GM19455 (cell line): ENCODE results near the gene PALLD.

Experiments
- ATAC-seq: cut with Tn5 transposase; IDR thresholded peaks from one replicate; pipeline ENCODE4 v1.9.1; 2021; ENCODE audit not compliant: unreplicated experiment

The PALLD gene

DNA sequence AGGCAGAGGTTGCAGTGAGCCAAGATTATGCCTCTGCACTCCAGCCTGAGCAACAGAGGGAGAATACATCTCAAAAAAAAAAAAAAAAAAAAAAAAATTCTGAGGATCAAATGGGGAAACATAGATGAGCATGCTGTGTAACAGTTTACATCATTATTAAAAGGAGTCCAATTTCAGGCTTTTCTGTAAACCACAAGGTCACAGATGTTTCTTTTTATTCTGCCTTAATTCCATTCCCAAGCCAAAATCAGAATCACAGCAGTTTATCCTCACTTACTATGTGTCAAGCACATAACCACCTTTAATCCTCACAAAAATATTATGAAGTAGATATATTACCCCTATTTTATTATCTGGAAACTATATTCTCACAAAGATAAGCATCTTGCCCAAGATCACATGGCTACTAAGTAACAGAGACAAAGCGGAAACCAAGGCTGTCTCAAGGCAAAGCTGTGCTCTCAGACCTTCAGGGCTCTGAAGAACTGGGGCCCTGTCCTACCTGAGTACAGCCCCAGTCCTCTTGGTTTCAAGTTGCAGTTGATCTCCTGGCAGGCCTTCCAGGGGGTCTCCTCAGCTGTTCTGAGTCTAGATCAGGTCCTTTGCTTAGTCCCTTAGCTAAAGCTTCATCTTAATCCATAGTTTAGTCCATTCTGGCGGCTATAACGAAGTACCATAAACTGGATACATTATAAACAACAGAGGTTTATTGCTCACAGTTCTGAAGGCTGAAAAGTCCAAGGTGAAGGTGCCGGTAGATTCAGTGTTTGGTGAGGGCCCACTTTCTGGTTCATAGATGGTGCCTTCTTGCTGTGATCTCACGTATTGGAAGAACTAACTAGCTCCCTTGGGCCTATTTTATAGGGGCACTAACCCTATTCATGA, 141.3 kb downstream of the PALLD start:
- ATAC-seq = no peak

DNA sequence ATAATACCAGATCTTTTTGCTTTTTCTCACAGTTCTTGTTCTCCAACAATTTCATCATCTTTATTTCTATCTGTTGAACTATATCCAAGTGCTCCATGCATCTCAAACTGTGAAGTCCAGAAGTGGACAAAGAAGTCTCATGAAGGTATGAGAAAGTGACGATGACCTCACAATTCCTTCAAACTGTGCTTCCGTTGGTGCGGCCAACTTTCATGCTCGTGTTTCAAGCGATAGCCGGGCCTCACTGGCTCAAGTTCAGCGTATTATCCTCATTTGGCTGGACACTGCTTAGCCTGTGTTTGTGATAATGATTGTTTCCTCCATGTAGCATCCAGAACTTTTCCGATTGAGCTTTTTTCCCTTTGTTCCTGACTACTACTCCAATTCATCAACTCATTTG, 143.1 kb downstream of the PALLD start:
- ATAC-seq = no peak

DNA sequence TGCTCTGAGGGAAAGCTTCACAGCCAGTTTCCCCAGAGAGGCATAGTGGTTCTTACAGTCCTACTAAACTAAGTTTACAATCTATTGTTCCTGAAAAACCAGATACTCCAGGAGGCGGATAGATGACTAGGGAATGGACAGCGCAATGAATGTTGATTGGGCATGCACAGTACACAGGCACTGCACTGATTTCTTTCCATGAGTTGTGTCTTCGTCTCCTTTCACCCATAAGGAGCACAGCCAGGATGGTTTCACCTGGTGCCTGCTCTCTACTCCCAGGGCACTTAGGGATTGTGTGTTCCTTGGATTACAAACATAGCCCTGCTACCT, 144.9 kb downstream of the PALLD start:
- no peak for ATAC-seq

DNA sequence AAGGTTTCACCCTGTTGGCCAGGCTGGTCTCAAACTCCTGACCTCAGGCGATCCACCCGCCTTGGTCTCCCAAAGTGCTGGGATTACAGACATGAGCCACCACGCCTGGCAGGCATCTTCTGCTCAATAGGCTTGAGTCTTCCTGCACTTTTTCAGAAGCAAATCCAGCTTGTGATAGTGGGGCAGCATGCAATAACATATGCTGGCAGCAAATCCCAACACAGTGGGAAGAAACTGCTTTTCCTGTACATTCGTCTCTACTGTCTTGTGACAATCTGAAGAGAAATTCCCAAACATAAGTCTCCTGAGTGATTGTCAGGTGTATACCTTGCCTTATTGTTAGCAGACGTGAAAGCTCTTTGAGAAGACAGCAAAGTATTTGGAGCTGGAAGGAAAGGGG, 145.7 kb downstream of the PALLD start:
- ATAC-seq = no peak

DNA sequence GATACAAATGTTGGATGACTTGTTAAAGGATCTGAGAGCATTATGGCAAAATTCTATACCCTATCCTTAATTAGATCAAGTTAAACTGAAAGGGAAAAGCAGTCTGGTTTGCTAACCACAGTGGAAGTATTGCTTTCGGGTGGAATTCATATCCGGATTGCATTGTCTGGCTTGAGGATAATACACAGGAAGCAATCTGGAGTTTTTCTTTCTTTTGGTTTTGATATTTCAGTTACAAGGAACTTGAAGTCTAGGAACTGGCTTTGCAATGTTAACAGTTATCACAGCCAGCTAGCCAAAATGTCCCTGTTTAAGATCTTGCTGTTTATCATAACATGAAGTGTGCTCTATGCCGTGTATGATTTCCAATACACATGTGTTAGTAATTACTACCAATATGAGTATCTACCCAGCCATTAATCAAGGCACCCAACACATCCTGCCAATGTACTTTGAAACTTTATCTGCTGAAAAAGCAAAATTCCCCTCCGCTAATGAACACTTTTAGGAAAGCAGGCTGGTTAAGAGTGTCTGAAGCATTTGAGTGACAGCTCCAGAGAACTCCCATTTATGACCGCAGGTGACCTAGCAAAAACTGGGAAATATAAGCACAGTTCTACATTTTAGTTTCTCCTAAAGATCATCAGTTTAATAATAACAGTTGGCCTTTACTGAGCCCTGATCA, 146.4 kb downstream of the PALLD start:
- no peak for ATAC-seq

DNA sequence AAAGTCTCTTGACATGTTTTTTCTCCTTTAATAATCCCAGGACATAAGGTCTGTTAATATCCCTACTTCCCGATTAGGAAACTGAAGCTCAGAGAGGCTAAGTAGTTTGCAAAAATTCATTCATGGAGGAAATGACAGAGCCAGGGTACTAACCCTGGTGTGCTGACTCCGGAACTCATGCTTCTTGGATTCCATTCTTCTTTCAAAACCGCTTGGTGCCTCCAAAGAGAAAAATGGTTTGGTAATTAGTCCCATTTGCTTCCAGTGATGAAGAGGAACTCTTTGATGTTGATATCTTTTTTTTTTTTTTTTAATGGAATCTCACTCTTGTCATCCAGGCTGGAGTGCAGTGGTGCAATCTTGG, 146.9 kb downstream of the PALLD start:
- no peak for ATAC-seq

DNA sequence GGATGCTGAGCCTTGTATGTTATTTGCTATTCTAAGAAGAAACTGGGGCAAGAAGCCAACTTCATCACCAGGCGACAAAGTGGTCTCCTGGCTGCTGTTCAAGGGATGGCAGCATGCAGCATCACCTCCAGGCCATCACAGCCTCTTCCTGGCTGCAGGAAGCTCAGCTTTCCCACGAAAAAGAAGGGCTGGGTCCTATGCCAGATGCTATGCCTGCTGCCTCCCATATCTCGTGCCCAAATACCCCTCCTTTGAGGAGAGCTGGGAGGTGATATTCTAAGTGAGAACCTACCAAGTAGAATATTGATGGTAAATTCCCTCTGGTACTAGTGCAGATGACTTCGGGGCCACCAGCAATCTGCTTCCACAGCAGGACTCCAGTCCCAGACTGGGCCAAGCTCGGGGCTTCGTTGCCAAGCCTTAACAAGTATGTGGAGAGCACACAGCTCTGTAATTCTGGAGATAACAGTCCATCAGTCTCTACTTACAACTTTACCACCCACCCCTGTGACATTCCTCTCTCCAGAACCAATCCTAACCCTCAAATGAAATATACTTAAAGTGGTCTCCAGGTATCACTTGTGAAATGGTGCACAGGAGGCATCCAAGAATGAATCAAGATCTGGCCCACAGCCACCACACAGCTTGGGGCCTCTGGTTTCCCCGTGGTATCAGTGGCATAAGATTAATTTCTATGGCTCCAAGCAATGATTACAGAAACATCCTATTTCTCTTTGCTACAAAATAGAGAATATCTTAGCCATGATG, 149.3 kb downstream of the PALLD start:
- ATAC-seq = no peak

DNA sequence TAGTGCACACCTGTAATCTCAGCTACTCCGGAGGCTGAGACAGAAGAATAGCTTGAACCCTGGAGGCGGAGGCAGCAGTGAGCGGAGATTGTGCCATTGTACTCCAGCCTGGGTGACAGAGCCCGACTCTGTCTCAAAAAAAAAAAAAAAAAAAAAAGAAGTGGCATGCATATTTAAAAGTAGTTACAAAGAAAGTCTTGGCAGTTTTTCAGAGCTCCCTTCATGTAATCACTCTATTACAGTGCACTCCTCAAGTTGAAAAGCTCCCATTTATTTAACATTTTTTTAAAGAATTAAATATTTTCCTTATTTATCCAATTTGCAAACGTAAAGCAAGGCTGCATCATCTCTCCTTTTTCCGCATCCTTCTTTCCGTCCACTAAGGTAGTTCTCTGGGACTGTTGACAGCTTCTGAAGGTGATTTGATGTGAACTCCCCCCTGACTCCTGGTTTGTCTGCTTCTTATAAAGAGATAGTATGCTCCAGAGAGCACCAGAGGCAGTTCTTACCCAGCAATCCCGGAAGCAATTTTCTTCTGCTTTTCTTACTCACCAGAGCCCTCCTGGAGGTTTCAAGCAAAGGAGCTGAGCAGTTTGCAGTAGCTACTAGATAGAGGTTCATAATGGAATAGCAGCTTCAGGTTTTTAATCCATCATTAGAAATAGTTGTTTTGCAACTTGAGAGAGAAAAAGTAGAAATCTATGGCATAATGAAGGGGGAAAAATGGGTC, 151.0 kb downstream of the PALLD start:
- no peak for ATAC-seq

DNA sequence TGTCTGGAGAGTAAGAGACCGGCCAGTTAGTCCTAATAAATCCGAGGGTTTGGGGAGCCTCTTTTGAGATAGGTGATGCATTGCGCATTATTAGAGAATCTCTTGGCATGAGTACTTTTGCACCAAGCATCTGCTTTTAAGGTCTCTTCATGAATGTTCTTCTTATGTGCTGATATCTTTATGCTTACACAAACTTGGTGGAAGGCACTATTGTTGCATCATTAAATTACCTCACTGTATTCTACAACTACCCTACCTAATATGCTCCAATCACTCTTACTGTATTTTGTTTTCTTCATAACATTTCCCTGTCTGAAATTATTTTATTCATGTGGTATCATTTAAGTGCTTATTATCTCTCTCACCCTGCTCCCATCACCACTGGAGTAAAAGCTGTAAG, 151.6 kb downstream of the PALLD start:
- ATAC-seq = no peak

DNA sequence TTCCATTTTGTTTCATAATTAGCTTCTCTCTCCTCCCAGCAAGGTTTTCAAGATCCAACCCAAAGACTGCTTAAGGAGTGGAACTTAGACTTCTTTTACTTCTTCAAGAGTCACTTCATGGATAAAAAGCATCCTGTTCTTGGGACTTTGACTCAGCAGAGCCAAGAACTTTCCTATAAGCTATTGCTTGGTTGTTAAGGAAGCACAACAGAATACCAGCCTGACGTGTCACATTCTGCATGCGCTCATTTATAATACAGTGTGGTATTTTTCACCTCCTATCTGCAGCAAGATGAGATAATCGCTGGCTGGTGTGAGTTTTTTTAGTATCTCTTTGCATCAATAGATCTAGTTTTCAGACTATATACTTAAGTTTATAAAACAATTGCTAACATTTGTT, 152.1 kb downstream of the PALLD start:
- ATAC-seq = no peak

DNA sequence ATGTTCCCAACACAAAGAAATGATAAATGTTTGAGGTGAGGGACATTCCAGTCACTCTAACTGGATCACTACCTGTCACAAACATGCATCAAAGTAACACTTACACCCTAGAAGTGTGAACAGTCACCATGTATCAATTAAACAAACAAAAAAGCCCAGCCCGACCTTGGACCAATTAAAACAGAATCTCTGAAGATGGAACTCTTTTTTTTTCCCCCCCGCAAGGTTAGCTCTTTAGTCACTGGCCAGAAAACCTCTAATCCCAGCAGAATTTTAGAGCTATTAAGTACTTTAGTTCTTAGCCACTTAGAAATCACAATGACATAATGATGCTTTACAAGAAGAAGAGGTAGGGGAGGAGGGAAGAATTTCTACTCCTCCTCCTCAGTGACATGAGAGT, 154.5 kb downstream of the PALLD start:
- no peak for ATAC-seq

DNA sequence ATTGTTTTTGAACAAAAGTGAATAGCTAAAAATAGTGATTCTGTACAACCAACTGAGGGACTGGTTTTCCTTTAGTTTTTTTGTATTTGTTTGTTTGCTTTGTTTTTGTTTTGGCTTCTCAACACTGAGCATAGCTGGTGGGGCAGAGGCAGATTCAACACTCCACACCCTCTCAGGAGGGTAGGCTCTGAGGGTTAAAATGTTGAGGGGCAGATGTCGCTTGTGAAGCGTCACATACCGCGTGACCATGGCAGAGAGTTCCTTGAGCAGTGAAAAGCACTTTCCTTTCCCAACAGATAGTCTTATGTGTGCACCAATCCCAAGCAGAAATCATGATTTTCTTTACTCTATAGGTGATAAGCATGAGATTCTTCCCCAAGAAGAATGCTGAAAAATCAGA, 155.0 kb downstream of the PALLD start:
- ATAC-seq = no peak

DNA sequence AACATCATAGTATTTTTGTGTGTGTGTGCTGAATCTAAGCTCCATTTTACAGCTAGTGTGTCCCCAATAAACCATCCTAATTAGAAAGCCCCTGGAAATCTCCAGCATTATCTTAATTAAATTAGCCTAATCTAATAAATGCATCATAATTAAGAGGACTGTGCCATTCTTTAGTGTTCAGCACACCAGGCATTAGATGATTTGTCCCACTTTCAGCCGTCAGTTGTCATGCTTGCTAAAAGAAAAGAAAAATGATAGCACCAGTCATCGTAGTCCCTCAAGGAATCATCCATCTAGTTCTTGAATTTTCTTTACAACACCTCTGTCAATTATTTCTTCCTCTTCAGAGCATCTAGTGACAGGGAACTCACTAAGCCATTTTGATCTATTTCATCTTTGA, 155.9 kb downstream of the PALLD start:
- ATAC-seq = no peak

DNA sequence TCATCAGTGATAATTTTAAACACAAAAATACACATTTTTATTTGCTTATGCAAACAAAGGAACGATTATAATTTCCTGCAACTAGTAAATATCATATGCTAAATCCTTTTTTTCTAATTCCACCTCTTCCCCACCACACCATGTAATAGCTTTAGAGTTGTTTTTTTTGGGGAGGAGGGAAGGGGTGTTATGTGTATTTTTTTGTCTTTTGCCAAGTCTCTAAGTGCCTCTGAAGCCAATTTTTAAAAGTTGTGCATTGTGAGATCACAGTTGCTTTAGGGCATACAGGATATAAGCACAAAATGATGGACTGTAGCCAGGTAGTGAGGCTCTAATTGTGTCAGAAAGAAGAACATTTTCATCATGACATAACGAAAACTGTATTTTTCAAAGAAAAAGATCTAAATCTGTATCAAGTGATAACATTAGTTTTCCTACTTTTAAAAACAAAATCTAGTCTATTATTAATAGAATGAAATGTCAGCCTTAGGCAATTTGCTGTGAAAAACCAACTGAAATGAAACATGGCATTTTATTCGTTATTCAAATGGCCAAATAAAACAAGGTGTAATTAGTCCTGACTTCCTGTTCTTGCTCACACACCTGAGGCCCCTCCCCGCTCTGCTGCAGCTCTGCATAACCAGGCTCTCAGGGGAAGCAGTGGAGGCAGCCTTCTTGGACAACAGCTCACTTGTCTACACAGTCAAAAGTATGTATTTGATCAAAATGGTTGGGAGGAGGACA, 157.4 kb downstream of the PALLD start:
- ATAC-seq = no peak

DNA sequence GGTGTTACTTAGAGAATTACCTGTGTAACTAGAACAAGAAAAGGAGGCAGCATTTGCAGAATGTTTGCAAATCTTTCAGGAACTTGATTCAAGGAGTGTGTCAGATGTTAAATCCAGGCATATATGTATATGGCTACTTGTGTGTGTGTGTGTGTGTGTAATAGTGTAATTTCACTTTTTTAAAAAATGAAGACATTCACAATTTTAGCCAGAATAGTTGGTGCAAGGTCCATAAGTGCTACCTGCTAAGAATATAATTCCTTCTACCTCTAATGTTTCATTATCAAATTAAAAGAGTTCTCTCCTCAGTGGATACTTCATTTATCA, 158.0 kb downstream of the PALLD start:
- ATAC-seq = no peak

DNA sequence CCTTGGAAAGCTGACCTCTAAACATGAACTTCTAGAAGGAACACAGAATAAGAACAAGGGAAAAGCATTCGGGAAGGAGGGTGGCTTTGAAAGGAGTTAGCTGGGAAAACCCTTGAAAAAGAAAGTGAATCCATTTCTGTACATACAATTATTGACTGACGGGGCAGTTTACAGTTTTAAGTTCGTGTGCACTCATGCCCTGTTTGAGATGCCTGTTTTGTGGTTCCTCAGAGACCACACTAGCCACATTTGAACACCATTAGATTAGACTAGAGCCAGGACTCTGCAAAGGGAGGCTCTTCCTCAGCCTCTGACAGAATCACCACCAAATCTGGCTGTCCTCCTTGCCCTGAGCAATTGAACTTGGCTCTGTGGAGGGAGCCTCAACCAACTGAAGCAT, 158.3 kb downstream of the PALLD start:
- no peak for ATAC-seq

DNA sequence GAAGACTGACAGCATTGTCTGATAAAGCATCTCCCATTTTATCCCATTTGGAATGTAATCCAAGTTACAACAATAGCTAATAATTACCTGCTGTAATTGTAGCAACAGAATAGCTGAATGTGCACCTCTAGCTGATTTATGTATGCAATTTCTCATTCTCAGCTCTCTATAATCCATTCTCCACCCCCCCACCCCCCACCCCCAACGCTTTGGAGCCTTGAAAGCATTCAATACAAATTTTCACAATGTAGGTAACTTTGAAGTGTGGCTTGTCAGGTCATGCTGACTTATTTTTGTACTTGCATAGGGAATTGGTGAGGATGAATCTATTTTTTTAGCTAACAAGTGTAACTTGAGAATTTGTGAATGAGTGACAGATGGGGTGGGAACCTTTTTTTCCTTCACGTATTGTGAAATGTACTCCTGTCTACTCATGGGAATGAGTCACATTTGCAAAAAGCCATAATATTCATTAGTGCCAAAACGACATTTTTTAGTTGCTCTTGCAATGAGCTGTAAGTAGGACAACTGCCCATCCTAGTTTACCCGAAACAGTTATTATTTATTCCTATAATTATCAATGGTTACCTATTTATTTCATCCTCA, 159.3 kb downstream of the PALLD start:
- ATAC-seq = no peak

DNA sequence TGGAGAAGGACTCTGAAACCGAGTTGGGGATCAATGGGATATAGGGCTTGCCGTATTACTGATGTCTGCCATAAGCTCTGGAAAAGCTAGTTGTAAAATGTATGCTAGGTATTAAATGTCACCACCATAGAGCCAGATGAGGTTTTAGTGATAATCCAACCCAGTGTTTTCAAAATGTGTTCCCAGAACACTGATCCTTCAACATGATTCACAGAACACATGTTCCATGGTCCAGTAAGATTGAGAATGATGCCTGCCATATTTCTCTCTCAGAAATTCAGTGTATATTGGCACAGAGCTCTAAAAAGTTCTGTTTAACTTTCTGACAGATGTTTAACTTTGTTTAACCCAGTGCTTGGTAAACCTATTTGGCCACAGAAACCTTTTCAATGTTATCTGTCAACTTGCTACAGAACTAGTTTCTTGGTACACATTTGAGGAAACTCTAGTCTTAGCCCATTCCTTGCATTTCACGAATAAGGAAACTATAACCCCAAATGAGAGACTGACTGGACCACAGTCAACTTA, 160.2 kb downstream of the PALLD start:
- ATAC-seq = no peak

DNA sequence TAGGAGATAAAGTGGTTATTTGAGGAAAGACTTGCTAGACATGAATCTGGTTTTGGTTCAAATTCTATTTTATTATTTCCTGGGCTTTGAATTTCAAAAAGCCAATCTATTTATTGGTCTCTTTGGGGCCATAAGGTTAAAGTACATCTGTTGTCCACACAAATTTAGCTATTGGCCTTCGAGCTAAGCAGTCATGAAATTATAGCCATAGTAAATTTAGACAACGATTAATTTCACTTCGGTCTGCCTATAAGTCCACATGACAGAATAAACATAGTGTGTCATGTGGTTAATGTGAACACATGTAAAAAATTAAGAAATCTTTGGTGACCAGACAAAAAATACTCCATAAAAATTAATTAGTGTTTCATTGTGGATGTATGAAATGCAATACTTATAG, 161.9 kb downstream of the PALLD start:
- ATAC-seq = no peak
